EL (cell line): ENCODE data around the gene CRYBA2.

Experiments used
- DNase-seq: peaks from one replicate; pipeline ENCODE4 v3.0.0-alpha.2; 2016

CRYBA2 gene

GRCh38 chr2:219022616-219023015, 29.4 kb upstream of the CRYBA2 start:
- DNase-seq, result no peak

GRCh38 chr2:219022041-219022440, 28.8 kb upstream of the CRYBA2 start:
- no peak for DNase-seq

GRCh38 chr2:219021591-219021990, 28.4 kb upstream of the CRYBA2 start:
- no peak for DNase-seq

GRCh38 chr2:219020604-219021365, 27.6 kb upstream of the CRYBA2 start:
- DNase-seq, result peak; percentile 16

- DNase-seq, result no peak
These were observed 26.2 kb upstream of the CRYBA2 start for GRCh38 chr2:219019436-219019835.

GRCh38 chr2:219018726-219019125, 25.5 kb upstream of the CRYBA2 start:
- no peak for DNase-seq

GRCh38 chr2:219018286-219018685, 25.1 kb upstream of the CRYBA2 start:
- no peak for DNase-seq

- DNase-seq, result no peak
These were observed 24.1 kb upstream of the CRYBA2 start for GRCh38 chr2:219017201-219017931.

- no peak for DNase-seq
These were observed 23.5 kb upstream of the CRYBA2 start for GRCh38 chr2:219016721-219017120.

GRCh38 chr2:219010873-219011272, 17.7 kb upstream of the CRYBA2 start:
- no peak for DNase-seq

GRCh38 chr2:219010162-219010756, 17.0 kb upstream of the CRYBA2 start:
- no peak for DNase-seq

- DNase-seq, result no peak
These were observed 16.1 kb upstream of the CRYBA2 start for GRCh38 chr2:219009294-219009693.

- no peak for DNase-seq
These were observed 10.8 kb upstream of the CRYBA2 start for GRCh38 chr2:219003979-219004378.

GRCh38 chr2:219003267-219003634, 10.0 kb upstream of the CRYBA2 start:
- no peak for DNase-seq

GRCh38 chr2:219002395-219003266, 9.4 kb upstream of the CRYBA2 start:
- DNase-seq, result peak; percentile 26

- DNase-seq, result no peak
These were observed 8.6 kb upstream of the CRYBA2 start for GRCh38 chr2:219001577-219002394.

GRCh38 chr2:219001100-219001576, 7.9 kb upstream of the CRYBA2 start:
- DNase-seq, result no peak

GRCh38 chr2:219000569-219000960, 7.3 kb upstream of the CRYBA2 start:
- DNase-seq, result no peak

- no peak for DNase-seq
These were observed 6.8 kb upstream of the CRYBA2 start for GRCh38 chr2:218999881-219000568.

GRCh38 chr2:218999021-218999880, 6.0 kb upstream of the CRYBA2 start:
- no peak for DNase-seq
